HL-60 (cell line): Measurements from ENCODE around the gene PXDN.

Experiments used
- DNase-seq, 2 experiments: peaks; one replicate each; pipeline ENCODE4 v3.0.0-alpha.2; 2010 to 2020; ENCODE audit warnings: low read depth in 1 of 2, low spot score in 1 of 2
- H3K27ac ChIP-seq: fragments of 250-450 bp; sonication (Bioruptor Pico); replicated peaks from 2 replicates; pipeline ENCODE4 v1.5.1; 2020; ENCODE audit warnings: mild to moderate bottlenecking, moderate library complexity
- H3K27me3 ChIP-seq: fragments of 250-450 bp; sonication (Bioruptor Pico); 2 replicates; pipeline ENCODE4 v1.5.1; 2021; ENCODE audit warnings: mild to moderate bottlenecking, moderate library complexity; ENCODE audit not compliant: insufficient read depth, poor library complexity, severe bottlenecking
- H3K4me3 ChIP-seq: replicated peaks from 2 replicates; pipeline ENCODE4 v1.5.1; 2011; ENCODE audit warnings: mild to moderate bottlenecking, control low read depth, low read length; ENCODE audit not compliant: insufficient read depth
- GABPA ChIP-seq: IDR thresholded peaks from 2 replicates; pipeline ENCODE4 v1.6.1; 2012; ENCODE audit warnings: low read depth
- POLR2AphosphoS5 ChIP-seq: IDR thresholded peaks from 2 replicates; pipeline ENCODE4 v1.6.1; 2012; ENCODE audit warnings: low read depth
- REST ChIP-seq: IDR thresholded peaks from 2 replicates; pipeline ENCODE4 v1.6.1; 2012; ENCODE audit warnings: low read depth; ENCODE audit not compliant: insufficient replicate concordance
- SPI1 ChIP-seq: IDR thresholded peaks from 2 replicates; pipeline ENCODE4 v1.6.1; 2012; ENCODE audit warnings: low read depth, mild to moderate bottlenecking, borderline replicate concordance
- TF ChIP-seq, protein P1 (sequence below): IDR thresholded peaks from one replicate; pipeline ENCODE4 v1.5.1; 2011; ENCODE audit warnings: low read length, control low read depth, inconsistent platforms; ENCODE audit not compliant: insufficient read depth

PXDN gene

GRCh38 chr2:1682181-1682440 is 62.2 kb downstream of the PXDN start:
- Histone ChIP-seq H3K4me3 (no peak overlapping the region), H3K27me3 (no peaks in the 10 kb centered on the region), H3K27ac (no peak overlapping the region)
- no peak for TF ChIP-seq GABPA
- no peak for TF ChIP-seq REST
- TF ChIP-seq SPI1: no peak
- TF ChIP-seq, protein P1, sequence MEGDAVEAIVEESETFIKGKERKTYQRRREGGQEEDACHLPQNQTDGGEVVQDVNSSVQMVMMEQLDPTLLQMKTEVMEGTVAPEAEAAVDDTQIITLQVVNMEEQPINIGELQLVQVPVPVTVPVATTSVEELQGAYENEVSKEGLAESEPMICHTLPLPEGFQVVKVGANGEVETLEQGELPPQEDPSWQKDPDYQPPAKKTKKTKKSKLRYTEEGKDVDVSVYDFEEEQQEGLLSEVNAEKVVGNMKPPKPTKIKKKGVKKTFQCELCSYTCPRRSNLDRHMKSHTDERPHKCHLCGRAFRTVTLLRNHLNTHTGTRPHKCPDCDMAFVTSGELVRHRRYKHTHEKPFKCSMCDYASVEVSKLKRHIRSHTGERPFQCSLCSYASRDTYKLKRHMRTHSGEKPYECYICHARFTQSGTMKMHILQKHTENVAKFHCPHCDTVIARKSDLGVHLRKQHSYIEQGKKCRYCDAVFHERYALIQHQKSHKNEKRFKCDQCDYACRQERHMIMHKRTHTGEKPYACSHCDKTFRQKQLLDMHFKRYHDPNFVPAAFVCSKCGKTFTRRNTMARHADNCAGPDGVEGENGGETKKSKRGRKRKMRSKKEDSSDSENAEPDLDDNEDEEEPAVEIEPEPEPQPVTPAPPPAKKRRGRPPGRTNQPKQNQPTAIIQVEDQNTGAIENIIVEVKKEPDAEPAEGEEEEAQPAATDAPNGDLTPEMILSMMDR: no peak
- TF ChIP-seq POLR2AphosphoS5: no peak
- no peak for DNase-seq

GRCh38 chr2:1681323-1682180 is 62.8 kb downstream of the PXDN start:
- no peak for DNase-seq
- H3K27me3 ChIP-seq: no peaks in the 10 kb centered on the region
- no peak for TF ChIP-seq GABPA
- no peak for TF ChIP-seq POLR2AphosphoS5
- TF ChIP-seq SPI1: no peak
- no peak for TF ChIP-seq REST
- TF ChIP-seq, protein P1: no peak
- H3K4me3 ChIP-seq: no peak overlapping the region
- no peak overlapping the region for H3K27ac ChIP-seq

DNA sequence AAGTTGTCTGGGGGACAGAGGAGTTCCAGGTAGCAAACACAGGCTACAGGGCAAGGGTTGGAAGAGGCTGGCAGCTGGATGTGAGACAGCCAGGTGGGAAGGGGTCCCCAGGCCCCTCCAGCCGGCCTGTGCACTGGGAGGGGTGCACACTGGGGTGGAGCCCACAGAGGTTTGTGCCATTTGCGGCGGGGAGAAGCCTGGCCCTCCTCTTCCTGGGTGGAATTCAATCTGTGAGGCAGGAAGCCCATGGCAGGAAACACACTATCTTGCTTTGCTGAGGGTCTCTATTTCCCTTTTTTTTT is 63.3 kb downstream of the PXDN start:
- DNase-seq: no peak
- no peak overlapping the region for H3K4me3 ChIP-seq
- no peaks in the 10 kb centered on the region for H3K27me3 ChIP-seq
- no peak overlapping the region for H3K27ac ChIP-seq
- TF ChIP-seq, protein P1: no peak
- no peak for TF ChIP-seq POLR2AphosphoS5
- TF ChIP-seq REST: no peak
- TF ChIP-seq GABPA: no peak
- TF ChIP-seq SPI1: no peak
